ENCODE data around the gene BRD3. TPM values are rescaled to one million over a fixed set of nuclear protein-coding genes. Genes with fewer than 3 reads are reported as not detected.

The BRD3 gene
- 28.5 TPM for polyA plus RNA-seq (2012; ENCODE audit: insufficient read length, low read depth)

GRCh38 chr9:134067904-134068743, at the start of gene BRD3:
Gene BRD3, minus strand, starts transcription at chr9:134068026. Its CDS starts 14,549 bp downstream, at chr9:134053477.
- TF ChIP-seq POLR2AphosphoS5 (IDR thresholded peaks at IDR 0.05; ENCODE audit: low read depth, low read length) (peak; percentile 48; the same call in 1 of the 2 replicates), SIN3A (IDR thresholded peaks at IDR 0.05; ENCODE audit: borderline replicate concordance, insufficient read depth, low read length) (no peak), FOXP2 (optimal IDR thresholded peaks at IDR 0.05; ENCODE audit: borderline replicate concordance, extremely low read depth, extremely low read length, insufficient read depth) (peak; percentile 99), TAF1 (IDR thresholded peaks at IDR 0.05; ENCODE audit: borderline replicate concordance, insufficient read depth, low read length) (0 out of 2 replicates have a peak, but pooled peaks have one; percentile 31), REST (IDR thresholded peaks at IDR 0.05; ENCODE audit: insufficient read depth in 1 of 2, low read depth in 2 of 2, low read length in 2 of 2) (no peak)

- TF ChIP-seq POLR2AphosphoS5 (IDR thresholded peaks at IDR 0.05; ENCODE audit: low read depth, low read length) (no peak), SIN3A (IDR thresholded peaks at IDR 0.05; ENCODE audit: borderline replicate concordance, insufficient read depth, low read length) (no peak), FOXP2 (optimal IDR thresholded peaks at IDR 0.05; ENCODE audit: borderline replicate concordance, extremely low read depth, extremely low read length, insufficient read depth) (no peak), REST (IDR thresholded peaks at IDR 0.05; ENCODE audit: insufficient read depth in 1 of 2, low read depth in 2 of 2, low read length in 2 of 2) (no peak)
Measured at GRCh38 chr9:134112561-134112960, 44.7 kb upstream of the BRD3 start.

GRCh38 chr9:134111064-134111463, 43.2 kb upstream of the BRD3 start:
- TF ChIP-seq REST (IDR thresholded peaks at IDR 0.05; ENCODE audit: insufficient read depth in 1 of 2, low read depth in 2 of 2, low read length in 2 of 2): no peak
- no peak for TF ChIP-seq SIN3A (IDR thresholded peaks at IDR 0.05; ENCODE audit: borderline replicate concordance, insufficient read depth, low read length)
- no peak for TF ChIP-seq POLR2AphosphoS5 (IDR thresholded peaks at IDR 0.05; ENCODE audit: low read depth, low read length)
- no peak for TF ChIP-seq TAF1 (IDR thresholded peaks at IDR 0.05; ENCODE audit: borderline replicate concordance, insufficient read depth, low read length)
- no peak for TF ChIP-seq FOXP2 (optimal IDR thresholded peaks at IDR 0.05; ENCODE audit: borderline replicate concordance, extremely low read depth, extremely low read length, insufficient read depth)

- TF ChIP-seq POLR2AphosphoS5 (IDR thresholded peaks at IDR 0.05; ENCODE audit: low read depth, low read length) (no peak), SIN3A (IDR thresholded peaks at IDR 0.05; ENCODE audit: borderline replicate concordance, insufficient read depth, low read length) (no peak), FOXP2 (optimal IDR thresholded peaks at IDR 0.05; ENCODE audit: borderline replicate concordance, extremely low read depth, extremely low read length, insufficient read depth) (no peak), REST (IDR thresholded peaks at IDR 0.05; ENCODE audit: insufficient read depth in 1 of 2, low read depth in 2 of 2, low read length in 2 of 2) (no peak), TAF1 (IDR thresholded peaks at IDR 0.05; ENCODE audit: borderline replicate concordance, insufficient read depth, low read length) (no peak)
Measured at GRCh38 chr9:134103391-134103998, 35.7 kb upstream of the BRD3 start.

Measured in PFSK-1 (cell line).